ENCODE data around the gene DLL4. TPM values are rescaled to one million over a fixed set of nuclear protein-coding genes. Genes with fewer than 3 reads are reported as not detected.

DLL4 gene
- total and polyA plus RNA-seq, 10 of the 15 experiments (the other 5 are each of a cell fraction or from before 2014, with no cell fraction given) = 0.04 to 0.16 (median 0.09) TPM; not detected in 6

- H3K36me3 ChIP-seq (ENCODE audit: control insufficient read depth in 2 of 2, insufficient read depth in 2 of 2, low read length in 1 of 2) = peaks cover 11 to 13% of the 10 kb centered on the region in 2 experiments
- H3K4me1 ChIP-seq (ENCODE audit: control insufficient read depth, insufficient read depth, low read length) = peaks cover 24% of the 10 kb centered on the region
- ATAC-seq (peak; percentile 91), FAIRE-seq (no peak), DNase-seq (ENCODE audit: low read depth, low spot score) (no peak)
- intact Hi-C loops (cut with micrococcal nuclease; ENCODE audit: unreplicated experiment) = loop anchor here (2.0 to 5.0 kb wide), 2 partner anchors 36 to 108 kb away; no protein-coding TSS in a partner anchor
- peak overlapping the region; percentile 91 for H3K4me2 ChIP-seq (ENCODE audit: control insufficient read depth, insufficient read depth)
- no peaks in the 10 kb centered on the region for H3K9me3 ChIP-seq (replicated peaks; ENCODE audit: control insufficient read depth, insufficient read depth, low read length)
- peak overlapping the region; percentile 24; the same call in 1 of the 2 replicates for H3K9ac ChIP-seq (ENCODE audit: control insufficient read depth, insufficient read depth, low read length)
- in situ Hi-C loops (cut with MboI) = no loop called here
- H3K4me3 ChIP-seq = peak overlapping the region; percentile 60
- BruUV-seq (replicated peaks) = no TSS peak
- no peaks in the 10 kb centered on the region for H4K20me1 ChIP-seq (ENCODE audit: control insufficient read depth, insufficient read depth)
- CTCF ChIA-PET = interaction anchor here (0.6 to 11.9 kb wide), 31 partner anchors 10 to 426 kb away, joined by 3 to 157 read pairs (median 5); partner anchors contain the start of genes CHP1, DLL4, NUSAP1 and OIP5
- peak overlapping the region; percentile 49 for H3K27ac ChIP-seq (ENCODE audit: control insufficient read depth, insufficient read depth)
- RAD21 ChIA-PET (ENCODE audit: unreplicated experiment) = interaction anchor here (0.8 to 7.0 kb wide), 16 partner anchors 10 to 325 kb away, joined by 3 to 82 read pairs (median 4); partner anchors contain the start of genes CHP1 and VPS18
- H3K27me3 ChIP-seq (replicated peaks in 1 of 2; ENCODE audit: control insufficient read depth in 2 of 2, insufficient read depth in 2 of 2, low read length in 1 of 2) = no peaks in the 10 kb centered on the region
- WGBS (ENCODE audit: insufficient coverage, insufficient replicate concordance, low lambda C conversion rate, missing lambda C conversion rate) = 9% methylated on average over 30 of the region's 36 CpGs
- H2AFZ ChIP-seq (ENCODE audit: control insufficient read depth, low read depth, low read length) = peak overlapping the region; percentile 77
- SMC1A ChIA-PET (ENCODE audit: uncharacterized antibody, unreplicated experiment) = interaction anchor here (0.7 to 6.5 kb wide), 15 partner anchors 8 to 279 kb away, joined by 3 to 49 read pairs (median 4); partner anchors contain the start of gene VPS18
- H3K79me2 ChIP-seq (ENCODE audit: control insufficient read depth, insufficient read depth, low read length) = no peaks in the 10 kb centered on the region; the same call in 1 of the 2 replicates
- POLR2A ChIA-PET = interaction anchor here (0.6 to 1.9 kb wide), 4 partner anchors 11 to 526 kb away, joined by 3 to 10 read pairs (median 6); no protein-coding TSS in a partner anchor
- TF ChIP-seq E4F1 (IDR thresholded peaks at IDR 0.05; ENCODE audit: borderline replicate concordance, partially characterized antibody) = no peak
- no peak for TF ChIP-seq RELB (IDR thresholded peaks at IDR 0.05; ENCODE audit: low read depth)
- TF ChIP-seq TARDBP (IDR thresholded peaks at IDR 0.05; ENCODE audit: borderline replicate concordance) = no peak
- TF ChIP-seq SPI1 (IDR thresholded peaks at IDR 0.05; ENCODE audit: borderline replicate concordance, insufficient read depth, low read depth, low read length) = no peak
- 0 out of 2 replicates have a peak, but pooled peaks have one; percentile 17 for TF ChIP-seq CHD2 (IDR thresholded peaks at IDR 0.05; ENCODE audit: borderline replicate concordance, low read depth, low read length)
- TF ChIP-seq NKRF (conservative IDR thresholded peaks at IDR 0.05) = 0 out of 2 replicates have a peak, but pooled peaks have one; percentile 11
- TF ChIP-seq DPF2 (IDR thresholded peaks at IDR 0.05) = peak; percentile 27; the same call in 1 of the 2 replicates
- TF ChIP-seq NFYA (IDR thresholded peaks at IDR 0.05; ENCODE audit: borderline replicate concordance, low read depth, low read length) = no peak
- TF ChIP-seq ZNF622 (IDR thresholded peaks at IDR 0.05) = no peak
- no peak for TF ChIP-seq ZBTB33 (IDR thresholded peaks at IDR 0.05)
- no peak for TF ChIP-seq RCOR1 (conservative IDR thresholded peaks at IDR 0.05; ENCODE audit: low read depth, low read length)
- no peak for TF ChIP-seq ZNF274 (IDR thresholded peaks at IDR 0.05; ENCODE audit: insufficient read depth, insufficient read length)
- no peak for TF ChIP-seq HDAC2 (IDR thresholded peaks at IDR 0.05)
Observed at GRCh38 chr15:40906091-40906990, 22.8 kb upstream of the DLL4 start.

All from GM12878 (cell line).